Right kidney (tissue), 1 donor: ENCODE results near the gene KCP.

Source experiments
- DNase-seq: peaks from one replicate; pipeline ENCODE4 v3.0.0-alpha.2; 2016

KCP gene

GRCh38 chr7:128874140-128875031 is 36.1 kb downstream of the KCP start:
- no peak for DNase-seq

GRCh38 chr7:128873234-128873633 is 37.3 kb downstream of the KCP start:
- DNase-seq = no peak

GRCh38 chr7:128872394-128872824 is 38.1 kb downstream of the KCP start:
- no peak for DNase-seq

DNA sequence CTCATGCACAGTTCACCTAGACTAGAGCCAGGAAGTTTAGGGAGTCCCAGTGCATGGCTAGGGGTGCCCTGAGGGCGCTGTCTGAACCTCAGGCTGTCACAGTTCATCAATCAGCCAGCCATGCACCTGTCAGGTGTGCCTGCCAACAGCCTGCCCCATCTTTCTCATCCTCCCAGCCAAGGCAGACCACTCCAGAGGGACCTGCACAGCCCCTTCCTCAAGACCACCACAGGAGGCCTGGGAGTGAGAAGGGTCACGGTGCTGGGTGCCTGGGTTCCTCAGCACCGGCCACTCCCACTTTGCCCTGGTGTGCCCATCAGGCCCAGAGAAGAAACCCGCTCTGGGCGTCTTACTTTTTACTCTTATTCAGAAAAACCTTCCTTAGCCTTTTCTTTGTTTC is 39.5 kb downstream of the KCP start:
- no peak for DNase-seq

DNA sequence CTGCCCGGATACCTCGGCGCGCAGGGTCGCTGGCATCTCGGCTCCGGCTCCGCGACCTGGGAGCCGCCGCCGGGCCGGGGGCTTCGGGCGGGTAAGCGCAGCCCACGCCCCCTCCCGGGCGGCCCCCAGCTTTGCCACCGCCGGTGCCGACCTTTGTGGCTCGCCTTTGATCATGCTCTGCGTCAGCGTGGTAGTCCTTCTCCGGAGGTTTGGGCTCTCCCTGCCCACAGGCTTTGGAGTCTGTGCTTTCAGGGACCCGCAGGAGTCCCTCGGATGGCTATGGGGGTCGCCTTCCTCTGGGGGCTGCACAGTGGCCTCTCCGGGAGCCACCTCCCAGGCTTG is 40.6 kb downstream of the KCP start:
- peak; percentile 62 for DNase-seq

- peak; percentile 85 for DNase-seq
Observed at GRCh38 chr7:128869138-128869943, 41.2 kb downstream of the KCP start.

- no peak for DNase-seq
Observed at GRCh38 chr7:128868624-128869137, 41.8 kb downstream of the KCP start.

- DNase-seq = no peak
Observed at GRCh38 chr7:128867842-128868623, 42.5 kb downstream of the KCP start.

DNA sequence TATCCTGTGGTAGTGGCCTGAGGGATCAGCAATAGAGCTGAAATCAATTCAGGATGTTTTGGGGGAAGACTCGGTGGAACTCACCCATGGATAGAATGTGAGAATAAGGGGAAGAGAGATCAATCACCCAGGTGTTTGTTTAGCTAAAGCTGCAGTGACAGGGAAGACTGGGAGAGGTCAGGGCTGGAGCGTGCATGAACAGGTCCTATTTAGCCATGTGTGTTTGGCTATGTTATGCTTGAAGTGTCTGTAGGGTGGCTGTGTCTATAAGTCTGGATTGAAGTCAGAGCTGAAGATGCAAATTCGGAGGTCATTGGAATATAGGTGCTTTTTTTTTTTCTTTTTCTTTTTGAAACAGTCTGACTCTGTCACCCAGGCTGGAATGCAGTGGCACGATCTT is 43.3 kb downstream of the KCP start:
- no peak for DNase-seq

DNA sequence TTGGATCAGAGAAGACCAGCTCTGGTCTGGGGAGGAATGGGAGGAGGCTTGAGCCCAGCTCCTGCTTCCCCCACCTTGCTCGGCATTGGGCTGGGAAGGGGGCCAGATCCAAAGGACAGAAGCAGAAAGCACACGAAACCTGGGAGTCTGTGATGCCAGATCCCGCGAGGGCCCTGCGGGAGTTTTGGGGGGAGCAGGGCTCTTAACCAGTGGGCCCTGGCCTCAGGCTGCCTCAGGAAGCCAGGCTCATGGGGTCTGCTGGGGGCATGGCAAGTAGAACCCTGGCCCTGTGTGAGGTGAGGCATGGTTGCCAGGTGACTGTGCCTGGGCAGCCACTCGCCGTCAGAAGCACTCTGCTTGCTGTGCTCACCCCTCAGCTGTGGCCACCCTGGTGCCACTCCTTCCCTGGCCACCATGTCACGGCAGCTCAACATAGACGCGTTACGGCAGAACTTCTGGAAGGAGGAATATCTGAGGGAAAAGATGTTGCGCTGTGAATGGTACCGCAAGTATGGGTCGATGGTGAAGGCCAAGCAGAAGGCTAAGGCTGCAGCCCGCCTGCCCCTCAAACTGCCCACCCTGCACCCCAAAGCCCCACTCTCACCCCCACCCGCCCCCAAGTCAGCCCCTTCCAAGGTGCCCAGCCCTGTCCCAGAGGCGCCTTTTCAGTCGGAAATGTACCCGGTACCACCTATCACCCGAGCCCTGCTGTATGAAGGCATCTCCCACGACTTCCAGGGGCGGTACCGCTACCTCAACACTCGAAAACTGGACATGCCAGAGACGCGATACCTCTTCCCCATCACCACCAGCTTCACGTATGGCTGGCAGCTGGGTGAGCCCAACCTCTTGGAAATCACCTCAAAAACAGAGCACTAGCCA is 44.3 kb downstream of the KCP start:
- no peak for DNase-seq

- no peak for DNase-seq
Observed at GRCh38 chr7:128865303-128865702, 45.2 kb downstream of the KCP start.

DNA sequence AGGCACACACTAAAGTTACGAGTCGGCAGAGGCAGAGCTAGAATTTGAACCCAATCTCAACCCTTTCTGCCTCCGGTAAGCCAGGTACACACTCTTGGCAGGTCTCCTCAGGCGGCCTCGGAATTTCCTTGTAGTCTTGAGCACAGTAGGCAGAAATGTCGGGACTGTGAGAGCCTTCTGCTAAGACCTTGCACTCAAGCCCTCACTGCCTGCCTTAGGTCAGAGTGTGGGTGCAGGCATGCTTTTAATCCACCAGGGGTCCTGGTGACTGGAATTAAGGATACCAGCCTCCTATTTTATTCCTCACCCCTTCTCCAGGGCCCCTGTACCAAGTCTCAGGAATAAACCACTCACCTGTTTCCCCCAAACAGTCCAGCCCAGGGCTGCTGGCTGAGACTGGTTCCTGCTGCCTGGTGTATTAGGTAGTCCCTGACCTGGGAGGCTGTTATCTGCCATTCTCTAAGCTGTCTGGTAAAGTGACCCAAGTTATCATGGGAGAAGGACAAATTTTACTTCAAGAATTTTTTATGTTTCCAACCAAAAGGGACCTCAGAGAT is 47.0 kb downstream of the KCP start:
- DNase-seq = no peak

DNA sequence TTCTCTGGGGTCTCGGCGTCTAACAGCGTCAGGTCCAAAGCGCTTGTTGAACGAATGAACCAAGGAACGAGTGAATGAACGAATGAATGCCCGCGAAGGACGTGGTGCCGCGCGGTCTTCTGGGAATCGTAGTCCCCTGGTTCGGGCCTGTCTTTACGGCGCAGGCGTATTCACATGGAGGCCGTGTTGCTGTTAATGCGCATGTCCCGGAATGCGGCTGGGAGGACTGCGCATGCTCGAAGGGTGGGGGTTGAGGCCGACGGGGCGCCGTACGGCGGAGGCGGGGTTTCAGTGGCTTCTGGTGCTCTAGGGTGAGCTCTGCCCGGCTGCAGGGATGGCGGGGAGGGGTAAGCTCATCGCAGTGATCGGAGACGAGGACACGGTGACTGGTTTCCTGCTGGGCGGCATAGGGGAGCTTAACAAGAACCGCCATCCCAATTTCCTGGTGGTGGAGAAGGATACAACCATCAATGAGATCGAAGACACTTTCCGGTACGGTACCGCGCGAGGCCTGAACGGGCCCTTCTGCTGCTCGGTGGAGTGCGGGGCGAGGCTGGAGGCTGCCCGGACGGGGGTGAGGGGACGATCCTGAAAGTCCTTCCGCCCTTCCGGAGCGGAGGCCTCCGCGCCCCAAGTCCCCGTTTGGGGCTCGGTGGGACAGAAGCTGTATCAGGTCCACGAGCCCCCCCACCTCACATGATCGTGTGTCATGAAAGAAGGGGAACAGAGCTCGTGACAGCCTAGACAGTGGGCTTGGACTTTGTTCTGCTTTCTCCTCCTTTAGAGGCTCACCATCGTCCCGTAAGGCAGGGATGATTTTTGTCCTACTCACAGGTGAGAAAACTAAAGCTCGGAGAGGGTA is 47.7 kb downstream of the KCP start, which contains the start of gene ATP6V1F:
TSS of gene ATP6V1F (plus strand) at position 286 of the 862 bp plus-strand sequence. CDS start at position 335, 49 bp downstream.
- peak; percentile 92 for DNase-seq

DNA sequence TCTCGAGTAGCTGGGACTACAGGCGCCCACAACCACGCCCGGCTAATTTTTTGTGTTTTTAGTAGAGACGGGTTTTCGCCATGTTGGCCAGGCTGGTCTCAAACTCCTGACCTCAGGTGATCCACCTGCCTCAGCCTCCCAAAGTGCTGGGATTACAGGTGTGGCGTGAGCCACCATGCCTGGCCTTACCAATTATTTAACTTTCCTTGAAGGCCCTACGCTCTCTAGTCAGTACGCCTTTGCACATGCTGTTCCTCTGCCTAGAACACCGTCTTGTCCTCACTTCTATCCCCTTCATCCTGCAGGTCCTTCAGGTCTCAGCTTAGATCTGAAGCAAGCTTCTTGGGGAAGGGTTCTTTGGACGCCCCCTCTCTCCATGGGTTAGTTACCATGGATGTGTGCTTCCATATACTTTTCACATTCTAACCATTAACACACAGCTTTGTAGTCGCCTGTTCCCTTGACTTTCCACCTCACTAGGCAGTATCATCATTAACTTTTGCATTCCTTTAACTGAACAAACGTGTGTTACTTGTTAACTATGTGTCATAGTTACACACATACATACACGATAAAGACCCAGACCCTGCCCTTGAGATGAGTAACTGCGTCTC is 48.4 kb downstream of the KCP start:
- peak; percentile 37 for DNase-seq

DNA sequence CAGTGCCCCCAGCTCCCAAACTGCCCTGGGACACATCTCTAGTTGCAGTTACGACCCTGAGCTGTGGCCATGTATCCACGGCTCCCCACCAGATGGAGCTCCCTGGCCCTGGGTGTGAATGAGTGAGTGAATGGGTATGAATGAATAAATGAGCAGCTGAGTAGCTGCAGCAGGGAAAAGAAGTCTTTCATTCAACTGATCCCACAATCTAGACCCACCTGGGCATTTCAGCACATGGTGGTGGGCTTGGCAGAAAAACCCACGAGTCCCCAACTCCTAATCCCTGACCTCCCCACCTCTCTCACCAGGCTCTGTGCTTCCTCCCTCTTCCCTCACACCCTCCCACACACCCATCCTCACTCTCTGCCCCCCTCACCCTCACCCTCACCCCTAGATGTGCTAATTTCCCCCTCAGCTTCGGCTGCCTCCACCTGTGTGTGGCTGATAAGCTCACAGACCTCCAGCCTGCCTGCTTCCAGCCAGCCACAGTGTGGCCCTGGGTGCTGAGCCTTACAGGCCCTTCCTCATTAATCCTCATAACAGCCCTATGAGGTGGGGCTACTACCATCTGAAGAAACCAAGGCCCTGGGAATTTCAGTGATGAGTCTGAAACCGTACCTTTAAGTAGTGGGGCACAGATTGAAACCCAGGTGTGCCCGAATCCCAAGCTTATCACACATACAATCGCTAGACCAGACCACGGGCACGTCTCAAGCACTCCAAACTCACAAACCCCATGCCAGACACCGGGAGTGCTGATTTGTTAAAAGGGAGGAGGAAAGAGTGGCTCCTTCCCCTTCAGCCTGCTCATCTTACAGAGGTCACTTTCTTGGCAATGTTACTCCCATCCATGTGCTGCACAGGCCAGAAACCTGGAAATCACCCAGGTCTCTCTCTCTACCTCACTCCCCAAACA is 50.1 kb downstream of the KCP start:
- no peak for DNase-seq

GRCh38 chr7:128859232-128860157 is 51.0 kb downstream of the KCP start:
- DNase-seq = no peak
